Kidney epithelial cell (primary cell): ENCODE measurements around the gene GLCCI1. TPM values are rescaled to one million over a fixed set of nuclear protein-coding genes. Genes with fewer than 3 reads are reported as not detected.
"Not testable (repeated sequence)": the region's sequence is repeated elsewhere in the genome, so short reads cannot be mapped to it uniquely, and the experiment has no call there.

ENCODE experiments used
- DNase-seq: peaks from one replicate; pipeline ENCODE4 v3.0.0-alpha.2; 2010; ENCODE audit warnings: low read depth
- H3K27me3 ChIP-seq: 2 replicates; pipeline ENCODE4 v1.6.0; 2011; ENCODE audit warnings: low read length; ENCODE audit not compliant: control insufficient read depth, insufficient read depth
- H3K36me3 ChIP-seq: 2 replicates; pipeline ENCODE4 v1.5.1; 2011; ENCODE audit warnings: low read length; ENCODE audit not compliant: control insufficient read depth, insufficient read depth
- H3K4me3 ChIP-seq: 2 replicates; pipeline ENCODE4 v1.5.1; 2011; ENCODE audit warnings: low read depth, mild to moderate bottlenecking, control low read depth, low read length
- CTCF ChIP-seq: IDR thresholded peaks from 2 replicates; pipeline ENCODE4 v1.5.1; 2011; ENCODE audit warnings: mild to moderate bottlenecking, moderate library complexity, low read length, control low read depth, inconsistent platforms; ENCODE audit not compliant: insufficient read depth, poor library complexity, severe bottlenecking
- total RNA-seq: library from RNA; depleted of rRNA; stranded (reverse); fragments of >200 nt; gene quantifications from 2 replicates; pipeline ENCODE4 v1.2.3, GENCODE V29; 2015

Gene GLCCI1
- total RNA-seq, 1 donor from 2014 or later, result 1.6 TPM

- H3K27me3 ChIP-seq, result no peaks in the 10 kb centered on the region
- TF ChIP-seq CTCF, result no peak
- no peak for DNase-seq
Measured at GRCh38 chr7:8089036-8089780, 120.6 kb downstream of the GLCCI1 start.

GRCh38 chr7:8092140-8092539 lies 123.5 kb downstream of the GLCCI1 start:
- no peak overlapping the region for H3K4me3 ChIP-seq
- no peaks in the 10 kb centered on the region for H3K27me3 ChIP-seq
- no peak for TF ChIP-seq CTCF
- DNase-seq, result no peak
- H3K36me3 ChIP-seq, result no peaks in the 10 kb centered on the region

More at GRCh38 chr7:8089036-8089780, 120.6 kb downstream of the GLCCI1 start:
- Histone ChIP-seq H3K4me3 (no peak overlapping the region), H3K36me3 (no peaks in the 10 kb centered on the region)

- Histone ChIP-seq H3K36me3 (no peaks in the 10 kb centered on the region), H3K4me3 (no peak overlapping the region), H3K27me3 (no peaks in the 10 kb centered on the region)
- TF ChIP-seq CTCF, result no peak
- DNase-seq, result no peak
Measured at GRCh38 chr7:8094164-8095140, 125.9 kb downstream of the GLCCI1 start.

GRCh38 chr7:8101292-8101691 lies 132.7 kb downstream of the GLCCI1 start:
- not testable (repeated sequence) for H3K27me3 ChIP-seq, H3K4me3 ChIP-seq, DNase-seq

GRCh38 chr7:8103282-8103681 lies 134.7 kb downstream of the GLCCI1 start:
- Histone ChIP-seq H3K4me3 (no peak overlapping the region), H3K36me3 (no peaks in the 10 kb centered on the region), H3K27me3 (no peaks in the 10 kb centered on the region)
- no peak for TF ChIP-seq CTCF
- no peak for DNase-seq

More at GRCh38 chr7:8101292-8101691, 132.7 kb downstream of the GLCCI1 start:
- H3K36me3 ChIP-seq, result not testable (repeated sequence)

- Histone ChIP-seq H3K27me3 (no peaks in the 10 kb centered on the region), H3K36me3 (no peaks in the 10 kb centered on the region), H3K4me3 (no peak overlapping the region)
- no peak for DNase-seq
- TF ChIP-seq CTCF, result no peak
Measured at GRCh38 chr7:8105449-8106095, 137.0 kb downstream of the GLCCI1 start.
